GM12878 (cell line): Measurements from ENCODE around the gene OR9Q1. TPM values are rescaled to one million over a fixed set of nuclear protein-coding genes. Genes with fewer than 3 reads are reported as not detected.

ENCODE experiments used
- ATAC-seq: fragments of 200-7000 bp; cut with Tn5 transposase; 3 replicates; pipeline ENCODE4 v1.9.1; 2020; ENCODE audit warnings: mild to moderate bottlenecking, moderate library complexity
- BruUV-seq: library from RNA; stranded (reverse); fragments of 400-500 nt; replicated peaks from 2 replicates; lab custom pipeline; 2021; lab: Mats Ljungman, UMichigan
- CTCF ChIA-PET: fragments of 300-600 bp; sonication (Branson Sonifier 250); formaldehyde crosslinking; extraction: SDS; loops from one replicate; lab custom pipeline; 2021; ENCODE audit warnings: inconsistent platforms; lab: Yijun Ruan, JAX
- POLR2A ChIA-PET: fragments of 350-600 bp; formaldehyde crosslinking; extraction: SDS; loops from one replicate; lab custom pipeline; 2021; ENCODE audit warnings: inconsistent platforms; lab: Charles Lee
- RAD21 ChIA-PET: fragments of 300-600 bp; sonication (Branson Sonifier 250); formaldehyde crosslinking; loops from one replicate; lab custom pipeline; 2023; ENCODE audit warnings: antibody characterized with exemption; ENCODE audit not compliant: unreplicated experiment; lab: Charles Lee
- SMC1A ChIA-PET: fragments of 300-600 bp; sonication (Branson Sonifier 250); formaldehyde crosslinking; loops from one replicate; lab custom pipeline; 2023; ENCODE audit not compliant: unreplicated experiment, uncharacterized antibody; lab: Charles Lee
- DNase-seq: peaks from one replicate; pipeline ENCODE4 v3.0.0-alpha.2; 2011; ENCODE audit warnings: low read depth, low spot score
- FAIRE-seq: peaks from 3 replicates; lab custom pipeline; 2011; peaks lifted over from hg19 to GRCh38; lab: Jason Lieb, UNC
- H2AFZ ChIP-seq: 2 replicates; pipeline ENCODE4 v1.6.0; 2011; ENCODE audit warnings: low read depth, low read length, control low read depth; ENCODE audit not compliant: control insufficient read depth
- H3K27ac ChIP-seq: 2 replicates; pipeline ENCODE4 v1.5.1; 2011; ENCODE audit warnings: control low read depth; ENCODE audit not compliant: control insufficient read depth, insufficient read depth
- H3K27me3 ChIP-seq, 2 experiments: replicated peaks in 1 of 2; 2 replicates each; pipeline versions ENCODE4 v1.6.0 to v1.6.1; 2011; ENCODE audit warnings: low read length in 1 of 2; ENCODE audit not compliant: control insufficient read depth in 2 of 2, insufficient read depth in 2 of 2
- H3K36me3 ChIP-seq, 2 experiments: 2 replicates each; pipeline ENCODE4 v1.5.1; 2011; ENCODE audit warnings: low read length in 1 of 2; ENCODE audit not compliant: control insufficient read depth in 2 of 2, insufficient read depth in 2 of 2
- H3K4me1 ChIP-seq: 2 replicates; pipeline ENCODE4 v1.6.1; 2011; ENCODE audit warnings: mild to moderate bottlenecking, low read length, moderate library complexity, mixed read lengths; ENCODE audit not compliant: control insufficient read depth, insufficient read depth
- H3K4me2 ChIP-seq: 2 replicates; pipeline ENCODE4 v1.6.0; 2011; ENCODE audit warnings: control low read depth; ENCODE audit not compliant: control insufficient read depth, insufficient read depth
- H3K4me3 ChIP-seq: fragments of 200-600 bp; sonication (generic); 2 replicates; pipeline ENCODE4 v1.5.1; 2016
- H3K79me2 ChIP-seq: 2 replicates; pipeline ENCODE4 v1.6.0; 2011; ENCODE audit warnings: low read length; ENCODE audit not compliant: control insufficient read depth, insufficient read depth
- H3K9ac ChIP-seq: 2 replicates; pipeline ENCODE4 v1.8.0; 2011; ENCODE audit warnings: low read length, control low read depth, mixed read lengths; ENCODE audit not compliant: control insufficient read depth, insufficient read depth
- H3K9me3 ChIP-seq: replicated peaks from 3 replicates; pipeline ENCODE4 v1.5.1; 2011; ENCODE audit warnings: mild to moderate bottlenecking, low read length; ENCODE audit not compliant: control insufficient read depth, insufficient read depth
- H4K20me1 ChIP-seq: 2 replicates; pipeline ENCODE4 v1.6.0; 2011; ENCODE audit not compliant: control insufficient read depth, insufficient read depth
- MTA3 ChIP-seq: IDR thresholded peaks from 2 replicates; pipeline ENCODE4 v1.6.1; 2012; ENCODE audit warnings: low read length, inconsistent platforms, borderline replicate concordance
- MYB ChIP-seq: fragments of 150-350 bp; IDR thresholded peaks from 2 replicates; pipeline ENCODE4 v1.6.1; 2014; ENCODE audit warnings: mild to moderate bottlenecking, low read depth, low read length, borderline replicate concordance
- RAD21 ChIP-seq: IDR thresholded peaks from 2 replicates; pipeline ENCODE4 v1.6.1; 2011; ENCODE audit warnings: mild to moderate bottlenecking, low read depth, low read length, moderate library complexity; ENCODE audit not compliant: insufficient read depth
- RB1 ChIP-seq: fragments of 450-650 bp; formaldehyde crosslinking; IDR thresholded peaks from 2 replicates; pipeline ENCODE4 v1.6.1; 2017; ENCODE audit warnings: mild to moderate bottlenecking, borderline replicate concordance
- RBBP5 ChIP-seq: fragments of 200-600 bp; sonication (generic); conservative IDR thresholded peaks from 2 replicates; pipeline ENCODE4 v1.6.1; 2016
- SMAD5 ChIP-seq: IDR thresholded peaks from 2 replicates; pipeline ENCODE4 v1.6.1; 2016; ENCODE audit warnings: antibody characterized with exemption, low read depth
- TAF1 ChIP-seq: IDR thresholded peaks from 2 replicates; pipeline ENCODE4 v1.6.1; 2011; ENCODE audit warnings: mild to moderate bottlenecking, low read depth, low read length, borderline replicate concordance
- YBX1 ChIP-seq: fragments of 450-650 bp; IDR thresholded peaks from 2 replicates; pipeline ENCODE4 v1.6.1; 2016; ENCODE audit warnings: antibody characterized with exemption
- WGBS: methylation state at CpG from one replicate; pipeline ENCODE4 v1.1.6; 2016; ENCODE audit warnings: low lambda C conversion rate; ENCODE audit not compliant: insufficient replicate concordance, insufficient coverage; ENCODE audit errors: missing lambda C conversion rate; 5-methylcytosine and 5-hydroxymethylcytosine counted together
- in situ Hi-C: fragments of 300-500 bp; cut with MboI; formaldehyde crosslinking; loops from 9 replicates; pipeline ENCODE4 v1.14.3; 2018; ENCODE audit warnings: mixed read lengths
- intact Hi-C: fragments of 100-400 bp; cut with micrococcal nuclease; formaldehyde crosslinking; loops from one replicate; pipeline ENCODE4 v1.14.2; 2022; ENCODE audit not compliant: unreplicated experiment
- polyA plus RNA-seq, 11 experiments: library from polyadenylated mRNA; depleted of rRNA in 4 of 11; unstranded in 6 of 11; stranded (reverse) in 5 of 11; fragments of >200 nt; fragmentation: Nextera tagmentation in 4 of 11; fragmentation: Illumina TruSeq in 1 of 11; extraction: Ambion mirVana in 4 of 11; extraction: Trizol in 1 of 11; gene quantifications; 1 replicate in 1 of 11; 2 replicates in 10 of 11; pipeline versions ENCODE4 v1.2.1 to v1.2.3, GENCODE V29; 2011 to 2016; ENCODE audit warnings: inconsistent platforms in 2 of 11, missing spikeins in 2 of 11, low read depth in 1 of 11
- total RNA-seq, 4 experiments: library from RNA; depleted of rRNA in 3 of 4; stranded (reverse); fragments of >200 nt in 3 of 4; fragmentation: Illumina TruSeq in 1 of 4; extraction: Trizol in 1 of 4; gene quantifications; 2 replicates each; pipeline versions ENCODE4 v1.2.1 to v1.2.3, GENCODE V29; 2013 to 2021
- TF ChIP-seq, protein P1 (sequence below): fragments of 450-650 bp; conservative IDR thresholded peaks from 2 replicates; pipeline ENCODE4 v1.6.1; 2017; ENCODE audit warnings: mild to moderate bottlenecking, moderate library complexity

The OR9Q1 gene
- total and polyA plus RNA-seq, 10 of the 15 experiments (the other 5 are each of a cell fraction or from before 2014, with no cell fraction given): not detected

- H3K9me3 ChIP-seq: no peaks in the 10 kb centered on the region
- H3K27me3 ChIP-seq: no peaks in the 10 kb centered on the region
- ATAC-seq: no peak
- no peak overlapping the region for H3K4me2 ChIP-seq
- no peak for TF ChIP-seq RAD21
- TF ChIP-seq RBBP5: no peak
- TF ChIP-seq MTA3: no peak
- TF ChIP-seq TAF1: no peak
- no peak for TF ChIP-seq SMAD5
- TF ChIP-seq RB1: no peak
- no peak for TF ChIP-seq YBX1
- TF ChIP-seq, protein P1, sequence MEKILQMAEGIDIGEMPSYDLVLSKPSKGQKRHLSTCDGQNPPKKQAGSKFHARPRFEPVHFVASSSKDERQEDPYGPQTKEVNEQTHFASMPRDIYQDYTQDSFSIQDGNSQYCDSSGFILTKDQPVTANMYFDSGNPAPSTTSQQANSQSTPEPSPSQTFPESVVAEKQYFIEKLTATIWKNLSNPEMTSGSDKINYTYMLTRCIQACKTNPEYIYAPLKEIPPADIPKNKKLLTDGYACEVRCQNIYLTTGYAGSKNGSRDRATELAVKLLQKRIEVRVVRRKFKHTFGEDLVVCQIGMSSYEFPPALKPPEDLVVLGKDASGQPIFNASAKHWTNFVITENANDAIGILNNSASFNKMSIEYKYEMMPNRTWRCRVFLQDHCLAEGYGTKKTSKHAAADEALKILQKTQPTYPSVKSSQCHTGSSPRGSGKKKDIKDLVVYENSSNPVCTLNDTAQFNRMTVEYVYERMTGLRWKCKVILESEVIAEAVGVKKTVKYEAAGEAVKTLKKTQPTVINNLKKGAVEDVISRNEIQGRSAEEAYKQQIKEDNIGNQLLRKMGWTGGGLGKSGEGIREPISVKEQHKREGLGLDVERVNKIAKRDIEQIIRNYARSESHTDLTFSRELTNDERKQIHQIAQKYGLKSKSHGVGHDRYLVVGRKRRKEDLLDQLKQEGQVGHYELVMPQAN: no peak
- no peak for TF ChIP-seq MYB
- TF ChIP-seq, all 136 proteins: peak for 0
- Histone ChIP-seq H3K4me3 (no peak overlapping the region), H3K36me3 (no peaks in the 10 kb centered on the region), H2AFZ (no peak overlapping the region), H3K9ac (no peak overlapping the region), H3K79me2 (no peaks in the 10 kb centered on the region), H3K4me1 (no peaks in the 10 kb centered on the region), H3K27ac (no peak overlapping the region), H4K20me1 (no peaks in the 10 kb centered on the region)
- BruUV-seq: no TSS peak
- CTCF ChIA-PET: no interaction called here
- FAIRE-seq (no peak), DNase-seq (no peak)
- 0% methylated on average over 2 of the region's 2 CpGs for WGBS
- SMC1A ChIA-PET: no interaction called here
- RAD21 ChIA-PET: no interaction called here
- in situ Hi-C loops: no loop called here
- intact Hi-C loops: no loop called here
- POLR2A ChIA-PET: no interaction called here
Observed at GRCh38 chr11:58043379-58043778, 19.7 kb downstream of the OR9Q1 start.
